GM20000 (cell line): ENCODE results near the gene ZNF787.

Source experiments
- DNase-seq: peaks from one replicate; pipeline ENCODE4 v3.0.0; 2012; ENCODE audit warnings: low spot score
- CTCF ChIP-seq: IDR thresholded peaks from 2 replicates; pipeline ENCODE4 v1.5.1; 2012; ENCODE audit warnings: mild to moderate bottlenecking, control low read depth; ENCODE audit errors: extremely low read depth, missing control alignments

Gene ZNF787

GRCh38 chr19:56137405-56137804, 16.3 kb upstream of the ZNF787 start:
- no peak for DNase-seq
- TF ChIP-seq CTCF, result no peak

- no peak for TF ChIP-seq CTCF
- DNase-seq, result no peak
Observed at GRCh38 chr19:56136362-56136761, 15.3 kb upstream of the ZNF787 start.

GRCh38 chr19:56134654-56134921, 13.5 kb upstream of the ZNF787 start:
- no peak for DNase-seq
- no peak for TF ChIP-seq CTCF

- no peak for TF ChIP-seq CTCF
- peak; percentile 52 for DNase-seq
Observed at GRCh38 chr19:56133858-56134653, 13.0 kb upstream of the ZNF787 start.

- no peak for DNase-seq
- TF ChIP-seq CTCF, result no peak
Observed at GRCh38 chr19:56132316-56132822, 11.3 kb upstream of the ZNF787 start.

GRCh38 chr19:56131651-56132050, 10.6 kb upstream of the ZNF787 start:
- DNase-seq, result no peak
- no peak for TF ChIP-seq CTCF

GRCh38 chr19:56130006-56130405, 8.9 kb upstream of the ZNF787 start:
- no peak for TF ChIP-seq CTCF
- DNase-seq, result no peak
